ENCODE data around the gene GIMAP7.
A peak's percentile ranks its signal among the peaks of the same experiment; 100 is the strongest.

Gene GIMAP7

GRCh38 chr7:150514748-150515222, at the start of gene GIMAP7:
Gene GIMAP7 (plus strand): TSS chr7:150514872. CDS start chr7:150519975, 5,103 bp downstream.
- H3K27me3 ChIP-seq (ENCODE audit: control insufficient read depth in 2 of 2, insufficient read depth in 2 of 2, low read length in 2 of 2), result no peaks in the 10 kb centered on the region
- peaks cover 0 to 4% of the 10 kb centered on the region in 2 donors for H3K4me1 ChIP-seq (ENCODE audit: control insufficient read depth in 2 of 2, insufficient read depth in 2 of 2, low read length in 2 of 2)
- peaks cover 0 to under 1% of the 10 kb centered on the region in 2 donors for H3K36me3 ChIP-seq (ENCODE audit: control insufficient read depth in 2 of 2, insufficient read depth in 2 of 2, low read length in 2 of 2)
- peak within 1 kb of the TSS; percentile 50 to 78 for H3K27ac ChIP-seq (ENCODE audit: low read depth in 2 of 2, low read length in 2 of 2)
- no peaks in the 10 kb centered on the region for H3K9me3 ChIP-seq (ENCODE audit: control insufficient read depth in 2 of 2, low read length in 2 of 2)
- peak within 1 kb of the TSS; percentile 67 to 76 for H3K4me3 ChIP-seq (ENCODE audit: low read length in 2 of 2)
- H3K9ac ChIP-seq (ENCODE audit: low read depth in 1 of 2, low read length in 2 of 2), result peak within 1 kb of the TSS; percentile 47 to 76

- H3K4me1 ChIP-seq (ENCODE audit: control insufficient read depth in 2 of 2, insufficient read depth in 2 of 2, low read length in 2 of 2), result no peaks in the 10 kb centered on the region
- H3K4me3 ChIP-seq (ENCODE audit: low read length in 2 of 2), result no peak overlapping the region
- H3K9ac ChIP-seq (ENCODE audit: low read depth in 1 of 2, low read length in 2 of 2), result no peak overlapping the region
- no peaks in the 10 kb centered on the region for H3K27me3 ChIP-seq (ENCODE audit: control insufficient read depth in 2 of 2, insufficient read depth in 2 of 2, low read length in 2 of 2)
- H3K36me3 ChIP-seq (ENCODE audit: control insufficient read depth in 2 of 2, insufficient read depth in 2 of 2, low read length in 2 of 2), result no peaks in the 10 kb centered on the region
- H3K27ac ChIP-seq (ENCODE audit: low read depth in 2 of 2, low read length in 2 of 2), result no peak overlapping the region
- peaks cover 0 to 2% of the 10 kb centered on the region in 2 donors for H3K9me3 ChIP-seq (ENCODE audit: control insufficient read depth in 2 of 2, low read length in 2 of 2)
Observed at GRCh38 chr7:150464962-150465361, 49.7 kb upstream of the GIMAP7 start.

GRCh38 chr7:150465414-150465813, 49.3 kb upstream of the GIMAP7 start:
- H3K4me3 ChIP-seq (ENCODE audit: low read length in 2 of 2), result no peak overlapping the region
- no peak overlapping the region for H3K27ac ChIP-seq (ENCODE audit: low read depth in 2 of 2, low read length in 2 of 2)
- no peaks in the 10 kb centered on the region for H3K36me3 ChIP-seq (ENCODE audit: control insufficient read depth in 2 of 2, insufficient read depth in 2 of 2, low read length in 2 of 2)
- H3K9me3 ChIP-seq (ENCODE audit: control insufficient read depth in 2 of 2, low read length in 2 of 2), result peaks cover 0 to 2% of the 10 kb centered on the region in 2 donors
- H3K4me1 ChIP-seq (ENCODE audit: control insufficient read depth in 2 of 2, insufficient read depth in 2 of 2, low read length in 2 of 2), result no peaks in the 10 kb centered on the region
- no peak overlapping the region for H3K9ac ChIP-seq (ENCODE audit: low read depth in 1 of 2, low read length in 2 of 2)
- no peaks in the 10 kb centered on the region for H3K27me3 ChIP-seq (ENCODE audit: control insufficient read depth in 2 of 2, insufficient read depth in 2 of 2, low read length in 2 of 2)

- Histone ChIP-seq H3K36me3 (ENCODE audit: control insufficient read depth in 2 of 2, insufficient read depth in 2 of 2, low read length in 2 of 2) (no peaks in the 10 kb centered on the region), H3K4me1 (ENCODE audit: control insufficient read depth in 2 of 2, insufficient read depth in 2 of 2, low read length in 2 of 2) (no peaks in the 10 kb centered on the region), H3K9me3 (ENCODE audit: control insufficient read depth in 2 of 2, low read length in 2 of 2) (peaks cover 0 to 2% of the 10 kb centered on the region in 2 donors), H3K4me3 (ENCODE audit: low read length in 2 of 2) (no peak overlapping the region), H3K27me3 (ENCODE audit: control insufficient read depth in 2 of 2, insufficient read depth in 2 of 2, low read length in 2 of 2) (no peaks in the 10 kb centered on the region), H3K27ac (ENCODE audit: low read depth in 2 of 2, low read length in 2 of 2) (no peak overlapping the region), H3K9ac (ENCODE audit: low read depth in 1 of 2, low read length in 2 of 2) (no peak overlapping the region)
Observed at GRCh38 chr7:150466477-150466876, 48.2 kb upstream of the GIMAP7 start.

- H3K27ac ChIP-seq (ENCODE audit: low read depth in 2 of 2, low read length in 2 of 2), result no peak overlapping the region
- no peak overlapping the region for H3K4me3 ChIP-seq (ENCODE audit: low read length in 2 of 2)
Observed at GRCh38 chr7:150468241-150468640, 46.4 kb upstream of the GIMAP7 start.

GRCh38 chr7:150471886-150472285, 42.8 kb upstream of the GIMAP7 start:
- Histone ChIP-seq H3K27ac (ENCODE audit: low read depth in 2 of 2, low read length in 2 of 2) (no peak overlapping the region), H3K9me3 (ENCODE audit: control insufficient read depth in 2 of 2, low read length in 2 of 2) (no peaks in the 10 kb centered on the region), H3K4me1 (ENCODE audit: control insufficient read depth in 2 of 2, insufficient read depth in 2 of 2, low read length in 2 of 2) (no peaks in the 10 kb centered on the region), H3K4me3 (ENCODE audit: low read length in 2 of 2) (no peak overlapping the region), H3K36me3 (ENCODE audit: control insufficient read depth in 2 of 2, insufficient read depth in 2 of 2, low read length in 2 of 2) (no peaks in the 10 kb centered on the region), H3K27me3 (ENCODE audit: control insufficient read depth in 2 of 2, insufficient read depth in 2 of 2, low read length in 2 of 2) (no peaks in the 10 kb centered on the region), H3K9ac (ENCODE audit: low read depth in 1 of 2, low read length in 2 of 2) (no peak overlapping the region)

More at GRCh38 chr7:150468241-150468640, 46.4 kb upstream of the GIMAP7 start:
- Histone ChIP-seq H3K9me3 (ENCODE audit: control insufficient read depth in 2 of 2, low read length in 2 of 2) (no peaks in the 10 kb centered on the region), H3K9ac (ENCODE audit: low read depth in 1 of 2, low read length in 2 of 2) (no peak overlapping the region), H3K27me3 (ENCODE audit: control insufficient read depth in 2 of 2, insufficient read depth in 2 of 2, low read length in 2 of 2) (no peaks in the 10 kb centered on the region), H3K36me3 (ENCODE audit: control insufficient read depth in 2 of 2, insufficient read depth in 2 of 2, low read length in 2 of 2) (no peaks in the 10 kb centered on the region), H3K4me1 (ENCODE audit: control insufficient read depth in 2 of 2, insufficient read depth in 2 of 2, low read length in 2 of 2) (no peaks in the 10 kb centered on the region)

- Histone ChIP-seq H3K27me3 (ENCODE audit: control insufficient read depth in 2 of 2, insufficient read depth in 2 of 2, low read length in 2 of 2) (no peaks in the 10 kb centered on the region), H3K9me3 (ENCODE audit: control insufficient read depth in 2 of 2, low read length in 2 of 2) (no peaks in the 10 kb centered on the region), H3K36me3 (ENCODE audit: control insufficient read depth in 2 of 2, insufficient read depth in 2 of 2, low read length in 2 of 2) (no peaks in the 10 kb centered on the region), H3K27ac (ENCODE audit: low read depth in 2 of 2, low read length in 2 of 2) (no peak overlapping the region), H3K4me3 (ENCODE audit: low read length in 2 of 2) (no peak overlapping the region), H3K9ac (ENCODE audit: low read depth in 1 of 2, low read length in 2 of 2) (no peak overlapping the region), H3K4me1 (ENCODE audit: control insufficient read depth in 2 of 2, insufficient read depth in 2 of 2, low read length in 2 of 2) (no peaks in the 10 kb centered on the region)
Observed at GRCh38 chr7:150473902-150474301, 40.8 kb upstream of the GIMAP7 start.

GRCh38 chr7:150476285-150476684, 38.4 kb upstream of the GIMAP7 start:
- H3K9me3 ChIP-seq (ENCODE audit: control insufficient read depth in 2 of 2, low read length in 2 of 2), result no peaks in the 10 kb centered on the region
- no peak overlapping the region for H3K4me3 ChIP-seq (ENCODE audit: low read length in 2 of 2)
- H3K9ac ChIP-seq (ENCODE audit: low read depth in 1 of 2, low read length in 2 of 2), result no peak overlapping the region
- no peak overlapping the region for H3K27ac ChIP-seq (ENCODE audit: low read depth in 2 of 2, low read length in 2 of 2)
- H3K36me3 ChIP-seq (ENCODE audit: control insufficient read depth in 2 of 2, insufficient read depth in 2 of 2, low read length in 2 of 2), result no peaks in the 10 kb centered on the region
- H3K27me3 ChIP-seq (ENCODE audit: control insufficient read depth in 2 of 2, insufficient read depth in 2 of 2, low read length in 2 of 2), result no peaks in the 10 kb centered on the region
- H3K4me1 ChIP-seq (ENCODE audit: control insufficient read depth in 2 of 2, insufficient read depth in 2 of 2, low read length in 2 of 2), result no peaks in the 10 kb centered on the region

GRCh38 chr7:150476819-150477631, 37.6 kb upstream of the GIMAP7 start:
- H3K27ac ChIP-seq (ENCODE audit: low read depth in 2 of 2, low read length in 2 of 2), result no peak overlapping the region
- H3K9me3 ChIP-seq (ENCODE audit: control insufficient read depth in 2 of 2, low read length in 2 of 2), result no peaks in the 10 kb centered on the region
- H3K27me3 ChIP-seq (ENCODE audit: control insufficient read depth in 2 of 2, insufficient read depth in 2 of 2, low read length in 2 of 2), result no peaks in the 10 kb centered on the region
- no peaks in the 10 kb centered on the region for H3K36me3 ChIP-seq (ENCODE audit: control insufficient read depth in 2 of 2, insufficient read depth in 2 of 2, low read length in 2 of 2)
- H3K9ac ChIP-seq (ENCODE audit: low read depth in 1 of 2, low read length in 2 of 2), result no peak overlapping the region
- H3K4me3 ChIP-seq (ENCODE audit: low read length in 2 of 2), result no peak overlapping the region
- H3K4me1 ChIP-seq (ENCODE audit: control insufficient read depth in 2 of 2, insufficient read depth in 2 of 2, low read length in 2 of 2), result peaks cover under 1% of the 10 kb centered on the region in 2 donors

GRCh38 chr7:150479023-150479716, 35.5 kb upstream of the GIMAP7 start:
- no peaks in the 10 kb centered on the region for H3K9me3 ChIP-seq (ENCODE audit: control insufficient read depth in 2 of 2, low read length in 2 of 2)

More at GRCh38 chr7:150479023-150479716, 35.5 kb upstream of the GIMAP7 start:
- Histone ChIP-seq H3K27ac (ENCODE audit: low read depth in 2 of 2, low read length in 2 of 2) (peak overlapping the region in 1 of 2 donors; percentile 10), H3K4me1 (ENCODE audit: control insufficient read depth in 2 of 2, insufficient read depth in 2 of 2, low read length in 2 of 2) (peaks cover 3 to 5% of the 10 kb centered on the region in 2 donors), H3K9ac (ENCODE audit: low read depth in 1 of 2, low read length in 2 of 2) (no peak overlapping the region), H3K4me3 (ENCODE audit: low read length in 2 of 2) (no peak overlapping the region), H3K27me3 (ENCODE audit: control insufficient read depth in 2 of 2, insufficient read depth in 2 of 2, low read length in 2 of 2) (no peaks in the 10 kb centered on the region), H3K36me3 (ENCODE audit: control insufficient read depth in 2 of 2, insufficient read depth in 2 of 2, low read length in 2 of 2) (no peaks in the 10 kb centered on the region)

Measured in mucosa of rectum (tissue), 2 donors.